Activated T-cell treated with anti-CD3 and anti-CD28 coated beads, Interleukin-2, amount 50 U/mL, for 72 hours (primary cell): ENCODE measurements around the gene MCU. TPM values are rescaled to one million over a fixed set of nuclear protein-coding genes. Genes with fewer than 3 reads are reported as not detected.
A peak's percentile ranks its signal among the peaks of the same experiment; 100 is the strongest.
"Not testable (repeated sequence)": the region's sequence is repeated elsewhere in the genome, so short reads cannot be mapped to it uniquely, and the experiment has no call there.

ENCODE experiments used
- ATAC-seq, 2 donors: fragments of 150-1000 bp; cut with Tn5 transposase; replicated peaks in 1 of 2; 2 replicates each; pipeline ENCODE4 v1.10.0; 2021; ENCODE audit warnings: moderate library complexity in 2 of 2, mild to moderate bottlenecking in 1 of 2
- DNase-seq, 2 donors: peaks; one replicate each; pipeline ENCODE4 v3.0.0; 2021 to 2022; ENCODE audit warnings: mixed read lengths in 1 of 2
- H3K27ac Mint-ChIP-seq: one replicate; pipeline ENCODE4 v1.8.0; 2022; ENCODE audit warnings: mild to moderate bottlenecking, moderate library complexity, mixed read lengths
- H3K27me3 Mint-ChIP-seq: one replicate; pipeline ENCODE4 v1.8.0; 2022; ENCODE audit warnings: low read depth, mixed read lengths
- H3K36me3 Mint-ChIP-seq, 2 donors: one replicate each; pipeline ENCODE4 v1.8.0; 2022; ENCODE audit warnings: mixed read lengths in 2 of 2, mild to moderate bottlenecking in 1 of 2; ENCODE audit not compliant: insufficient read depth in 2 of 2
- H3K4me1 Mint-ChIP-seq: one replicate; pipeline ENCODE4 v1.8.0; 2022; ENCODE audit warnings: low read depth, mixed read lengths
- H3K4me3 Mint-ChIP-seq, 2 donors: one replicate each; pipeline ENCODE4 v1.8.0; 2022; ENCODE audit warnings: mild to moderate bottlenecking in 2 of 2, mixed read lengths in 2 of 2, moderate library complexity in 2 of 2
- H3K9me3 Mint-ChIP-seq, 2 donors: one replicate each; pipeline ENCODE4 v1.8.0; 2022; ENCODE audit warnings: mixed read lengths in 2 of 2
- total RNA-seq, 2 donors: library from RNA; stranded (reverse); gene quantifications; one replicate each; pipeline ENCODE4 v1.2.3, GENCODE V29; 2022

Gene MCU
- total RNA-seq, 2 donors from 2014 or later, result 16.3 to 18.9 TPM

DNA sequence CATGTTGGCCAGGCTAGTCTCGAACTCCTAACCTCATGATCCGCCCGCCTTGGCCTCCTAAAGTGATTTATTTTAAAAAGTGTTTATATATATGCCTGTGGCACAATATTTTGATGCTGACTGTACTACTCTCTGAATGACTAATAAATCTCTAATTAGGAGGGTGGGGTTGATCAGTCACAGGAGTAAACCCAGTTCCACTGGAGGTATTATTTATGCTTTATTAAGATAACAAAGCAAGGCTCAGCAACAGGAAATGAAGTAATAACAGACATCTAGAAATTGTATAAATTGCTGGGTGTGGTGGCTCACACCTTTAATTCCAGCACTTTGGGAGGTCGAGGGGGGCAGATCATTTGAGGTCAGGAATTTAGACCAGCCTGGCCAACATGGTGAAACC lies 26.0 kb upstream of the MCU start:
- Mint-ChIP-seq H3K4me3 (no peak overlapping the region), H3K27ac (no peak overlapping the region), H3K9me3 (no peaks in the 10 kb centered on the region), H3K36me3 (no peaks in the 10 kb centered on the region), H3K4me1 (no peaks in the 10 kb centered on the region), H3K27me3 (peaks cover 6% of the 10 kb centered on the region)
- DNase-seq, result no peak
- no peak for ATAC-seq

DNA sequence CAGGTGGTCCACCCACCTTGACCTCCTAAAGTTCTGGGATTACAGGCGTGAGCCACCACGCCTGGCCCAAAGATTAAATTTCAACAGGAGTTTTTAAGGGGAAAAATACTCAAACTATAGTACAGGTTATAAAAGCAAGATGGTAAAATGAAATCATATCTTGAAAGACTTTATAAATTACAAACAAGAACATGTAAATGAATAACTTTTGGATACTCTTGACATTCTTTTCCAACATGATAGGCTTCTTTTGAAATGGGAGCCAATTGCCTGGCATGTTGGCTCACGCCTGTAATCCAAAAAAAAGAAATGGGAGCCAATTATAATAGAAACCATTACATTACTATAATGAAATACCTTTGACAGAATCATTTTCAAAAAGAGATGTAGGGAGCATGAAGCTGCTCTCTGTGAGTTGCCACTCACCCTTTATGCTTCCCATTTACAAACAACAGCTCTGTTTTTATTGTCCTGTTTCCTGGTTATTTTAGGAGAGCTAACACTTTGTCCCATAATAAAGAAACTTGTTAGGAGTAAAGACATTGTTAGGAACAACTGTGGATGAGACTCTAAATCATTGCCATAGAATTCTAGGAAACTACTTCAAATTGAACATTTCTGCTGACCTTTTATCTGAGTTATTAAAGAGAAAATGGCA lies 24.6 kb upstream of the MCU start:
- H3K27me3 Mint-ChIP-seq, result peaks cover 6% of the 10 kb centered on the region
- ATAC-seq, result no peak
- no peak overlapping the region for H3K27ac Mint-ChIP-seq
- no peaks in the 10 kb centered on the region for H3K9me3 Mint-ChIP-seq
- H3K4me1 Mint-ChIP-seq, result no peaks in the 10 kb centered on the region
- no peaks in the 10 kb centered on the region for H3K36me3 Mint-ChIP-seq
- DNase-seq, result no peak
- H3K4me3 Mint-ChIP-seq, result no peak overlapping the region

DNA sequence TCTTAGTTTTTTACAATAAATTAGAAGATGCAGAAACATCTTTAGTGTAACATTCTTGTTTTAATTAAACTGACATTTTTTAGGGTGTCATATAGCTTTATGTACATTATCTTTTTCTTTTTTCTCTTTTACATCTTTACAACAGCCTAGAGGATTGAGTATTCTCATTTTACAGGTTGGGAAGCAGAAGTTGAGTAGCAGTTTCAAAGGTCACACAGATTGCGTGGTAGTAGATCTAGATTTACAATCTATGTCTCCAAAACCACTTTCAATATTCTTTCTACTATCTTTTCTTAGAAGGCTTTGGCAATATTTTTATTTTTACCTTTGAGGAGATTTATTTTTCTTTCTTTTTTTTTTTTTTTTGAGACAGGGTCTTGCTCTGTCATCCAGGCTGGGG lies 18.7 kb upstream of the MCU start:
- peaks cover 9% of the 10 kb centered on the region for H3K27me3 Mint-ChIP-seq
- H3K27ac Mint-ChIP-seq, result no peak overlapping the region
- DNase-seq, result no peak
- peaks cover 0 to 2% of the 10 kb centered on the region in 2 donors for H3K9me3 Mint-ChIP-seq
- H3K36me3 Mint-ChIP-seq, result no peaks in the 10 kb centered on the region
- no peak for ATAC-seq
- no peak overlapping the region for H3K4me3 Mint-ChIP-seq
- H3K4me1 Mint-ChIP-seq, result peaks cover 10% of the 10 kb centered on the region

DNA sequence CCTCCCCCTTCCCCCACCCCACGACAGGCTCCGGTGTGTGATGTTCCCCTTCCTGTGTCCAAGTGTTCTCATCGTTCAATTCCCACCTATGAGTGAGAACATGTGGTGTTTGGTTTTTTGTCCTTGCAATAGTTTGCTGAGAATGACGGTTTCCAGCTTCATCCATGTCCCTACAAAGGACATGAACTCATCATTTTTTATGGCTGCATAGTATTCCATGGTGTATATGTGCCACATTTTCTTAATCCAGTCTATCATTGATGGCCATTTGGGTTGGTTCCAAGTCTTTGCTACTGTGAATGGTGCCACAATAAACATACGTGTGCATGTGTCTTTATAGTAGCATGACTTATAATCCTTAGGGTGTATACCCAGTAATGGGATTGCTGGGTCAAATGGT lies 17.8 kb upstream of the MCU start:
- DNase-seq, H3K36me3 Mint-ChIP-seq, H3K27me3 Mint-ChIP-seq, ATAC-seq, H3K27ac Mint-ChIP-seq, H3K4me3 Mint-ChIP-seq, H3K9me3 Mint-ChIP-seq: not testable (repeated sequence)
- peaks cover 10% of the 10 kb centered on the region for H3K4me1 Mint-ChIP-seq

DNA sequence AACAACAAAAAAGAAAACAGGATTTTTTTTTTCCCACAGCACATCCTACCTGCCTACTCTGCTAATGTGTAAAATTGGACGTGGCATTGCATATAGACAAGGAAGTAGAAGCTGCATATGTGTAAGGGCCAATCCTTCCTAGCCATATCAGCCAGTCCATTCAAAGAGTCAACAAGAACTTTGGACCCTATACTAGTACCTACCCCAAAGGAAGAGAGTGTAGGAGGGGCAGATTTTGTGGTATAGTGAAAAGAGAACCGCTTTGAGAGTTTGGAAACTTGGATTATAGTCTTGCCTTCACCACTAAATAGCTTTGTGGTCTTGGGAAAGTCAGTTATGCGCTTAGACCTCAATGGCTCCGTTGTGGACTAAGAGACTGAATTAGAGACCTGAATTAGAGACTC lies 12.1 kb upstream of the MCU start:
- no peaks in the 10 kb centered on the region for H3K36me3 Mint-ChIP-seq
- ATAC-seq (no peak), DNase-seq (no peak)
- no peak overlapping the region for H3K27ac Mint-ChIP-seq
- H3K4me3 Mint-ChIP-seq, result no peak overlapping the region
- H3K4me1 Mint-ChIP-seq, result peaks cover 10% of the 10 kb centered on the region
- H3K27me3 Mint-ChIP-seq, result peaks cover under 1% of the 10 kb centered on the region
- H3K9me3 Mint-ChIP-seq, result peaks cover 0 to under 1% of the 10 kb centered on the region in 2 donors

DNA sequence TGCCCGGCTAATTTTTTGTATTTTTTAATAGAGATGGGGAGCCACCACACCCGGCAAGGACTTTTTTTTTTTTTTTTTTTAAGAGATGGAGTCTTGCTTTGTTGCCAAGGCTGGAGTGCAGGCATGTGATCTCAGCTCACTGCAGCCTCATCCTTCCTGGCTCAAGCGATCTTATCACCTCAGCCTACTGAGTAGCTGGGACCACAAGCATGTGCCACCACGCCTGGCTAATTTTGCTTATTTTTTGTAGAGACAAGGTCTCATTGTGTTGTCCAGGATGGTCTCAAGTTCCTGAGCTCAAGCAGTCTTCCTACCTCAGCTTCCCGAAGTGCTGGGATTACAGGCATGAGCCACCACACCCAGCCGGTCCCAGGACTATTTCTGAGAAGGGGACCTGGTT lies 9.3 kb upstream of the MCU start:
- no peak for DNase-seq
- Mint-ChIP-seq H3K36me3 (no peaks in the 10 kb centered on the region), H3K27ac (no peak overlapping the region), H3K27me3 (peaks cover 7% of the 10 kb centered on the region), H3K9me3 (no peaks in the 10 kb centered on the region), H3K4me3 (no peak overlapping the region), H3K4me1 (no peaks in the 10 kb centered on the region)
- ATAC-seq, result no peak

DNA sequence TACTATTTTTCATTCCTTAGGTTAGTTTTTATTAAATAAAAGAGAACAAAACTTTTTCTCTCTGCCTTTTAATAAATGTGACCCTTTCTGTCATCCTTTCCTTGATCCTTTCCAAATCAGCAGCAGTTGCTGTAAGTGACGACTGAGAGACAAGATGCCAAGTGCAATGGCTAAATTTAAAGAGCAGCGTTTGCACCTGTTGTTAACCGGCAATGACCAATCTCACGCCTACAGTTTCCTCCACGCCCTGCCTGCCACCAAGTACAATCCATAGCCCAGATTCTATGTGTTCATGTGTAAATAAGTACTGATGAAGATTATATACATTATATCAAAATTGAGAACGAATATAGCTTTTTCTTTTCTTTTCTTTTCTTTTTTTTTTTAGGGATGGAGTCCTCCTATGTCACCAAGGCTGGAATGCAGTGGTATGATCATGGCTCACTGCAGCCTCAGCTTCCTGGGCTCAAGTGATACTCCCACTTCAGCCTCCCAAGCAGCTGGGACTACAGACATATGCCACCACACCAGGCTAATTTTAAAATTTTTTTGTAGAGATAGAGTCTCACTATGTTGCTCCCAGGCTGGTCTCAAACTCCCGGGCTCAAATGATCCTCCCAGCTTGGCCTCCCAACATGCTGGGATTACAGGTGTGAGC lies 6.5 kb upstream of the MCU start:
- Mint-ChIP-seq H3K36me3 (no peaks in the 10 kb centered on the region), H3K4me3 (no peak overlapping the region), H3K27ac (no peak overlapping the region), H3K9me3 (no peaks in the 10 kb centered on the region), H3K4me1 (peaks cover 6% of the 10 kb centered on the region), H3K27me3 (peaks cover 7% of the 10 kb centered on the region)
- DNase-seq (no peak), ATAC-seq (no peak)

DNA sequence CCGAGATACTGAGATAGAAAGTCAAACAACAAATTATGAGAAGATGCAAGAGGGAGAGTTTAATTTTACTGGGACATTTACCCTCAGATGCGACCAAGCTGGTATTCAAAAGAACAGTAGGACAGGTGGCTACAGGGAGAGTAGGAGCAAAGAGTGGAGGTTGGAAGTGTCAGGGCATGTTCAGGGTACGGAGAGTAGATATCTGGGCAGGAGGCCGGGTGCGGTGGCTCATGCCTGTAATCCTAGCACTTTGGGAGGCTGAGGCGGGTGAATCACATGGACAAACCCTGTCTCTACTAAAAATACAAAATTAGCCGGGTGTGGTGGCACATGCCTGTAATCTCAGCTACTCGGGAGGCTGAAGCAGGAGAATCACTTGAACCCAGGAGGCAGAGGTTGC lies 5.5 kb upstream of the MCU start:
- not testable (repeated sequence) for H3K4me1 Mint-ChIP-seq, H3K36me3 Mint-ChIP-seq, H3K27me3 Mint-ChIP-seq, ATAC-seq, H3K27ac Mint-ChIP-seq, DNase-seq, H3K9me3 Mint-ChIP-seq, H3K4me3 Mint-ChIP-seq

DNA sequence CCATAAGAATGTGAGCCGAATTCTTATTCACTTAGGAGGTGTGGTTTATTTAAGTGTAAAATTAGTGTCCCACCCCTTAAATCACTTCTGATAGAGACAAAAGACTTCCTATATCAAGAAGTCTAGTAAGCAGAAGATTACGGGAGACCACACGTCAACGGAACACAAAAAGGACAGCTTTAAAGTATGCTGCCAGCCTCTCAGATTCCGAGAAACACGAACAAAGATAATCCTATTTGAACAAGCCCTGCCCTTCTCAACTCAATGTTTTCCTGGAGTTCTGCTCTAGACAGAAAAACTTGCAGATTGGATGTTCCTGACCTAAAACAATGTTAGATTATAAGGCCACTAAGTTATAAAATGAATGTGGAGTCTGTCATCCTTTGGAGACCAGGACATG lies 4.9 kb upstream of the MCU start:
- H3K27ac Mint-ChIP-seq, result no peak overlapping the region
- no peak overlapping the region for H3K4me3 Mint-ChIP-seq
- H3K9me3 Mint-ChIP-seq, result no peaks in the 10 kb centered on the region
- no peak for DNase-seq
- no peaks in the 10 kb centered on the region for H3K36me3 Mint-ChIP-seq
- no peak for ATAC-seq
- H3K4me1 Mint-ChIP-seq, result peaks cover 9% of the 10 kb centered on the region
- peaks cover 7% of the 10 kb centered on the region for H3K27me3 Mint-ChIP-seq

DNA sequence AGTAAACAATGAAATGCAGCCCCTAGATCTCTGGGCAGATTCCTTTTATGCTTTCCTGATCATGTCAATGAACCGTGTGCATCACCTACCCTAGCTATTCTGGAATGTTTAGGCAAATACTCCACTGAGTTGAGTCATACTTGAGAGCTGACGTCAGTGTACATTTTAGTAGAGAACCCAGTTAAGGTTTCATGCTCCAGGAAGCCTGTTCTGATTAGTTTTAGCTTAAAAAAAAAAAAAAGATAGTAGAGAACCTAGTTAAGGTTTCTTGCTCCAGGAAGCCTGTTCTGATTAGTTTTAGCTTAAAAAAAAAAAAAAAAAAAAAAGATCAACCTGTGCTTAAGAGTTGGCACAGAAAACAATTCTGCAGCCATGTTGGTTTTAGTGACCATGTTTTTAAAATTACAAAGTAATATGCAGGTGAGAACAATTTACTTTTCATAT lies 3.7 kb upstream of the MCU start:
- Mint-ChIP-seq H3K4me3 (no peak overlapping the region), H3K36me3 (no peaks in the 10 kb centered on the region), H3K4me1 (peaks cover 16% of the 10 kb centered on the region), H3K27ac (no peak overlapping the region), H3K9me3 (no peaks in the 10 kb centered on the region), H3K27me3 (peaks cover 7% of the 10 kb centered on the region)
- DNase-seq (no peak), ATAC-seq (no peak)

DNA sequence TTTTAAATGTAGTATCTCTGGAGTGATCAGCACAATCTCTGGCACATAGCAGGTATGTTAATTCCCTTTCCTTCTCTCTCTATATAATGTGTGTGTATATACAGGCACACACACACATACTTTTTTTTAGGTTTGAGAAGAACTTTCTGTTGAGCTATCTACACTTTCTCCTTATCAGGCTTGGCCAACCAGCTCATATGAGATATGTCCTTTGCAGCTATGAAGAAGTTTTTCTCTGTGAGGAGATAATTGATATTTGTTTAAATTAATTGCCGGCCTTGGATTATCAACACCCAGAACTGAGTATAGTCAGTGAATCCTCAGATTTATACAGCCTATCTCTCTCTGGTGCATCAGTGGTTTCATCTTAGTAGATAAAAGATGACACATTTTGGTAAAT lies 2.3 kb upstream of the MCU start:
- no peak overlapping the region for H3K27ac Mint-ChIP-seq
- ATAC-seq, result no peak
- H3K9me3 Mint-ChIP-seq, result no peaks in the 10 kb centered on the region
- no peaks in the 10 kb centered on the region for H3K36me3 Mint-ChIP-seq
- peak overlapping the region in 1 of 2 donors; percentile 35 for H3K4me3 Mint-ChIP-seq
- peaks cover 29% of the 10 kb centered on the region for H3K4me1 Mint-ChIP-seq
- H3K27me3 Mint-ChIP-seq, result peaks cover 7% of the 10 kb centered on the region
- DNase-seq, result no peak

DNA sequence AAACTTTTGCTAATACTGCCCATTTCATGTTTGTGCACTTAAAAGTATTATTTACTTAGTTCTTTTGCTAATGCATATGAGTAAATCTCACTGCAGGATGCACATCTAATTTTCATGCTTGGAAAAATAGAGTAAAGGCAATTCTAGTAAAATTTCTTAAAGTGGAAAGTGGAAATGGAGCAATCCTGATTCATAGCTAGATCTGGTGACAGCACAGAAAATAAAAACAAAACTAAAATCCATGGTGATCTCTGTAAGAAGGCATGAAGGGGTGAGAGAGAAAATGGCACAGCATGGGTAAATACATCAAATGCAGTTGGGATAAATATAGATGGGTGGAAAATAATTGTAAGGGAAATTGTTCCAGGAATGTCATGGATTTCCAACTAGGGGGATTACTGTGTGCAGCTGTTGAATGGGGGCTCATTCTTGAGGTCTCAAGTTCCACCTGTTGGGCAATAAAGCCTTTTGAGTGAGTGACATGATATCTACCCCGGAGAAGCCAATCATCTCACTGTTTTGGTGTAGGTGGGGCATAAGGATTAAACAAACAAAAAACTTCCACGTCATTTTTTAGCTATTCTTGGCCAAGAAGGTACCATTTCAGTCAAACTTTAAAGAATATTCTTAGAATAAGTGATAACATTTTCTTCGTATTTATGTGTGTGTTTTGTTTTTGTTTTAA lies 1.7 kb upstream of the MCU start:
- H3K9me3 Mint-ChIP-seq, result no peaks in the 10 kb centered on the region
- no peak for DNase-seq
- no peak for ATAC-seq
- H3K27ac Mint-ChIP-seq, result no peak overlapping the region
- no peaks in the 10 kb centered on the region for H3K36me3 Mint-ChIP-seq
- peaks cover 7% of the 10 kb centered on the region for H3K27me3 Mint-ChIP-seq
- H3K4me1 Mint-ChIP-seq, result peaks cover 35% of the 10 kb centered on the region
- peak overlapping the region in 1 of 2 donors; percentile 35 for H3K4me3 Mint-ChIP-seq

DNA sequence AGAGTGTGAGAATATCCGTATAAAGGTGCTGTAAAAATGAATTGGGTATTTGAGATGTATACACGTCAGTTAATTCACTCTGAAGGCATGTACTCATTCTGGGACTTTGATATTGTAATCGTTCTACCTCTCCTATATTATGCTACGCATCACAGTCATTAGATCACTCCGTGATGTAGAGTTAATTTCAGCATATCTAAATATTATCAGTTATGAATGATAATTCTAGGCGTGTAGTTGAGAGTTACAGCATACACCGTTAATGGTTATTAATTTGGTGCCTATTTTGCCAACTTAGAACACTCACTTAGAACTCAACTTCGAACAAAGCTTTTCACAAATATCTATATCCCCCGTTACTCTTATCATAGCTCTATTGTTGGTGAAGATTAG lies 477 bp upstream of the MCU start:
- no peak overlapping the region for H3K27ac Mint-ChIP-seq
- ATAC-seq, result no peak
- peaks cover 1% of the 10 kb centered on the region for H3K27me3 Mint-ChIP-seq
- DNase-seq, result no peak
- H3K9me3 Mint-ChIP-seq, result no peaks in the 10 kb centered on the region
- no peaks in the 10 kb centered on the region for H3K36me3 Mint-ChIP-seq
- H3K4me1 Mint-ChIP-seq, result peaks cover 37% of the 10 kb centered on the region
- peak overlapping the region; percentile 87 to 88 for H3K4me3 Mint-ChIP-seq

DNA sequence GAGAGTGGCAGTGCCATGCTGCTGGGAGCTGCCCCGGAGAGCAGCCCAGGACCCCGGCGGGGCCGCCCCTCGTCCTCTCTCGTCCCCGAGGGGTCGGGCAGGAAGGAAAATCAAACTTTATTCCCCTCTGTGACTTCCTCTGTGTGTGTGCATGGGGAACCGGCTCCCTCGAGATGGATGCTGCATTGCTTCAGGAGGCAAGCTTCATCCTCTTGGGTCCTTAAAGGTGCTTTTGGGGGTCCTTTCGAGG lies 726 bp downstream of the MCU start:
- Mint-ChIP-seq H3K4me1 (peaks cover 37% of the 10 kb centered on the region), H3K27me3 (no peaks in the 10 kb centered on the region), H3K27ac (peak overlapping the region; percentile 0), H3K36me3 (no peaks in the 10 kb centered on the region), H3K4me3 (peak overlapping the region; percentile 89 to 90), H3K9me3 (no peaks in the 10 kb centered on the region)
- DNase-seq (no peak), ATAC-seq (peak; percentile 1 to 37)
